Activated CD4-positive, alpha-beta T cell treated with anti-CD3 and anti-CD28 coated beads, Interleukin-10, Interleukin-2, amounts not matched to agents 100 ng/mL and 50 ng/mL, durations not matched to agents 16 hours and 8 hours (primary cell): ENCODE measurements around the gene KIAA1210.
"Not testable (repeated sequence)": the region's sequence is repeated elsewhere in the genome, so short reads cannot be mapped to it uniquely, and the experiment has no call there.

ENCODE experiments used
- DNase-seq: peaks from one replicate; pipeline ENCODE4 v3.0.0-alpha.2; 2020

Gene KIAA1210

GRCh38 chrX:119030990-119031389 lies 96.6 kb downstream of the KIAA1210 start:
- DNase-seq, result no peak

GRCh38 chrX:119029656-119030055 lies 98.0 kb downstream of the KIAA1210 start:
- DNase-seq, result not testable (repeated sequence)

GRCh38 chrX:119028733-119029330 lies 98.8 kb downstream of the KIAA1210 start:
- DNase-seq, result no peak
